ENCODE data around the gene MAPK8IP2. TPM values are rescaled to one million over a fixed set of nuclear protein-coding genes. Genes with fewer than 3 reads are reported as not detected.
A peak's percentile ranks its signal among the peaks of the same experiment; 100 is the strongest.

Gene MAPK8IP2
- total RNA-seq, 1 donor from 2014 or later: not detected

- Histone ChIP-seq H3K36me3 (peaks cover 0 to 3% of the 10 kb centered on the region in 2 donors), H3K9me3 (no peaks in the 10 kb centered on the region), H3K4me1 (peaks cover 3 to 10% of the 10 kb centered on the region in 2 donors), H3K4me3 (no peak overlapping the region), H3K27ac (no peak overlapping the region), H3K27me3 (peaks cover 5% of the 10 kb centered on the region)
- intact Hi-C loops (cut with DNase I): no loop called here
- no peak for TF ChIP-seq CTCF (IDR thresholded peaks at IDR 0.05)
- no peak for DNase-seq (ENCODE audit: low spot score in 2 of 2)
These were observed 24.5 kb upstream of the MAPK8IP2 start for GRCh38 chr22:50576070-50576469.

- Histone ChIP-seq H3K4me3 (no peak overlapping the region), H3K36me3 (peaks cover 0 to 5% of the 10 kb centered on the region in 2 donors), H3K27me3 (peaks cover 5% of the 10 kb centered on the region), H3K27ac (no peak overlapping the region), H3K9me3 (no peaks in the 10 kb centered on the region), H3K4me1 (peaks cover 7 to 16% of the 10 kb centered on the region in 2 donors)
- intact Hi-C loops (cut with DNase I): no loop called here
- DNase-seq (ENCODE audit: low spot score in 2 of 2): no peak
- no peak for TF ChIP-seq CTCF (IDR thresholded peaks at IDR 0.05)
These were observed 23.5 kb upstream of the MAPK8IP2 start for GRCh38 chr22:50576806-50577696.

- DNase-seq (ENCODE audit: low spot score in 2 of 2): no peak
- Histone ChIP-seq H3K27ac (no peak overlapping the region), H3K4me3 (no peak overlapping the region)
These were observed 23.0 kb upstream of the MAPK8IP2 start for GRCh38 chr22:50577697-50577986.

GRCh38 chr22:50577987-50578775, 22.4 kb upstream of the MAPK8IP2 start, which contains the start of gene CPT1B:
TSS of gene CPT1B (minus strand) at chr22:50578427. CDS start at chr22:50577915, 512 bp downstream.
- Histone ChIP-seq H3K4me3 (peak within 1 kb of the TSS in 1 of 2 donors; percentile 30), H3K36me3 (peaks cover 0 to 5% of the 10 kb centered on the region in 2 donors), H3K27ac (no peak within 1 kb of the TSS), H3K4me1 (peaks cover 7 to 16% of the 10 kb centered on the region in 2 donors), H3K27me3 (peaks cover 5% of the 10 kb centered on the region), H3K9me3 (no peaks in the 10 kb centered on the region)
- DNase-seq (ENCODE audit: low spot score in 2 of 2): no peak
- TF ChIP-seq CTCF (IDR thresholded peaks at IDR 0.05): no peak
- intact Hi-C loops (cut with DNase I): no loop called here

More at GRCh38 chr22:50577697-50577986, 23.0 kb upstream of the MAPK8IP2 start:
- Histone ChIP-seq H3K36me3 (peaks cover 0 to 5% of the 10 kb centered on the region in 2 donors), H3K9me3 (no peaks in the 10 kb centered on the region), H3K27me3 (peaks cover 5% of the 10 kb centered on the region), H3K4me1 (peaks cover 7 to 16% of the 10 kb centered on the region in 2 donors)
- no peak for TF ChIP-seq CTCF (IDR thresholded peaks at IDR 0.05)
- intact Hi-C loops (cut with DNase I): no loop called here

GRCh38 chr22:50578776-50579310, 21.8 kb upstream of the MAPK8IP2 start:
- no peaks in the 10 kb centered on the region for H3K9me3 ChIP-seq
- H3K27ac ChIP-seq: no peak overlapping the region
- H3K4me3 ChIP-seq: no peak overlapping the region
- intact Hi-C loops (cut with DNase I): no loop called here
- peaks cover 5% of the 10 kb centered on the region for H3K27me3 ChIP-seq
- DNase-seq (ENCODE audit: low spot score in 2 of 2): no peak
- no peak for TF ChIP-seq CTCF (IDR thresholded peaks at IDR 0.05)
- H3K36me3 ChIP-seq: peaks cover 0 to 5% of the 10 kb centered on the region in 2 donors
- H3K4me1 ChIP-seq: peaks cover 7 to 21% of the 10 kb centered on the region in 2 donors

Measured in ascending aorta (tissue), 2 donors.